MM.1S (cell line): ENCODE measurements around the gene ARL3.

Source experiments
- EZH2 ChIP-seq: fragments of 300-600 bp; sonication (generic); optimal IDR thresholded peaks from 2 replicates; pipeline ENCODE3; 2017; ENCODE audit warnings: low read depth, mild to moderate bottlenecking, antibody characterized with exemption, low read length, mixed read lengths
- EZH2phosphoT487 ChIP-seq: fragments of 300-600 bp; sonication (generic); IDR thresholded peaks from 2 replicates; pipeline ENCODE4 v1.6.1; 2018; ENCODE audit warnings: antibody characterized with exemption, low read length
- TF ChIP-seq, protein P1 (sequence below): fragments of 300-600 bp; sonication (generic); IDR thresholded peaks from 2 replicates; pipeline ENCODE4 v1.5.1; 2016; ENCODE audit warnings: antibody characterized with exemption, low read length, mixed read lengths

DNA sequence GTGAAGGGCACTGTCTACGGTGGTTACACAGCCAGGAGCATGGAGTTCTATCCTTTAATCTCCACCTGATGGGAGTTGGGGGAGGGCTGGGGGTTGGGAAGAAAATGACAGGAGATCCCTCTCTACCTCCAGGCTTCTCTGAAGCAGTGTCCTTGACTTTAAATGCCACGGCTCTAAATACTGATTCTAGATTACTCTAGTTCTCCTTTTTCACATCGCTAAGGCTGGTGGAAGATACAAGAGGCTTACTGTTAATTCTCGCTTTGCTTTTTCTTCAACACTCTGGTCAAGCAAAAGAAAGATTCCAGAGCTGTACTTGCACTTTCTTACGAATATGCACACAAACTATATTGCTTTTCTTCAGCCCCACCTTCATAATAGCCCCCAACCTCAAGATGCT lies 30.5 kb downstream of the ARL3 start:
- TF ChIP-seq, protein P1, sequence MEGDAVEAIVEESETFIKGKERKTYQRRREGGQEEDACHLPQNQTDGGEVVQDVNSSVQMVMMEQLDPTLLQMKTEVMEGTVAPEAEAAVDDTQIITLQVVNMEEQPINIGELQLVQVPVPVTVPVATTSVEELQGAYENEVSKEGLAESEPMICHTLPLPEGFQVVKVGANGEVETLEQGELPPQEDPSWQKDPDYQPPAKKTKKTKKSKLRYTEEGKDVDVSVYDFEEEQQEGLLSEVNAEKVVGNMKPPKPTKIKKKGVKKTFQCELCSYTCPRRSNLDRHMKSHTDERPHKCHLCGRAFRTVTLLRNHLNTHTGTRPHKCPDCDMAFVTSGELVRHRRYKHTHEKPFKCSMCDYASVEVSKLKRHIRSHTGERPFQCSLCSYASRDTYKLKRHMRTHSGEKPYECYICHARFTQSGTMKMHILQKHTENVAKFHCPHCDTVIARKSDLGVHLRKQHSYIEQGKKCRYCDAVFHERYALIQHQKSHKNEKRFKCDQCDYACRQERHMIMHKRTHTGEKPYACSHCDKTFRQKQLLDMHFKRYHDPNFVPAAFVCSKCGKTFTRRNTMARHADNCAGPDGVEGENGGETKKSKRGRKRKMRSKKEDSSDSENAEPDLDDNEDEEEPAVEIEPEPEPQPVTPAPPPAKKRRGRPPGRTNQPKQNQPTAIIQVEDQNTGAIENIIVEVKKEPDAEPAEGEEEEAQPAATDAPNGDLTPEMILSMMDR = no peak
- no peak for TF ChIP-seq EZH2
- TF ChIP-seq EZH2phosphoT487 = no peak
